ENCODE measurements around the gene FGF14.

FGF14 gene

DNA sequence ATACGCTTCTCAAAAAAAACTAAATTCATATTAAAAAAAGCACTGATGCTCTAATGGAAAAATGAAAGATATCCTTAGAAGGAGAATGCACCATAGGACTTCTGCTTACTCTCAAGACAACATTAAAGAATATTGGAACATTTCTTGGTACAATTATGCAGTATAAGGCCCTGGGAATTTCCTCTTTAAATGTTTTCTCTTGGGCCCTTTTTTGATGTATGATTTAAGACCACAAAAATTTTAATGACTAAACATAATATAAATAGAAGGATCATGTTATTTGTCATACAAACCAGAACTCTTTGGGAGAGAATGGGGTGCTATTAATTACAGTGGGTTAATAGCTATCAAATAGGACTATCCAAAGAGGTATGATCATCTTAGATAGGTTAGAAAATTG is 403.7 kb downstream of the FGF14 start:
- TF ChIP-seq CTCF (IDR thresholded peaks at IDR 0.05; ENCODE audit: borderline replicate concordance, insufficient read depth, low read depth, low read length), result no peak
- no peak overlapping the region for H3K4me3 ChIP-seq (ENCODE audit: low read depth, low read length)

DNA sequence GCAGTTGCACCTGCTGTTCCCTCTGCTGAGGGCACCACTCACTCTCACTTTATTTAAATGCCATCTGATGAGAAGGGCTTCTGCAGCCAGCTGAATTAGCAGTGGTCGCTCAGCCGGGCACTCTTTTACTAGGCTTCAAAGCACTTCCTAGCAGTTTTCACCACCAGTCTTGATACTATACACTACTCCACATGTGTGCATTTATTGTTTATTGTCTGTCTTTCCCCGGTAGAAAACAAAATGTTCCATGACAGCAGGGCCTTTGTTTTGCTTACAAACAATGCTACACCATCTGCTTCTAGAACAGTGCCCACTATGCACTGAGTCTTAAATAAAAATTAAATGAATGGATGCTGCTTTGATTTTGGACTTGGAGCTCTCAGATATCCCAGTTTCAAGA is 404.9 kb downstream of the FGF14 start:
- H3K4me3 ChIP-seq (ENCODE audit: low read depth, low read length), result no peak overlapping the region
- no peak for TF ChIP-seq CTCF (IDR thresholded peaks at IDR 0.05; ENCODE audit: borderline replicate concordance, insufficient read depth, low read depth, low read length)

- H3K4me3 ChIP-seq (ENCODE audit: low read depth, low read length), result no peak overlapping the region
- TF ChIP-seq CTCF (IDR thresholded peaks at IDR 0.05; ENCODE audit: borderline replicate concordance, insufficient read depth, low read depth, low read length), result no peak
Observed at GRCh38 chr13:101989798-101990350, 412.0 kb downstream of the FGF14 start.

- TF ChIP-seq CTCF (IDR thresholded peaks at IDR 0.05; ENCODE audit: borderline replicate concordance, insufficient read depth, low read depth, low read length), result no peak
- no peak overlapping the region for H3K4me3 ChIP-seq (ENCODE audit: low read depth, low read length)
Observed at GRCh38 chr13:101988140-101988539, 413.7 kb downstream of the FGF14 start.

GRCh38 chr13:101986316-101986715 is 415.5 kb downstream of the FGF14 start:
- TF ChIP-seq CTCF (IDR thresholded peaks at IDR 0.05; ENCODE audit: borderline replicate concordance, insufficient read depth, low read depth, low read length), result no peak
- no peak overlapping the region for H3K4me3 ChIP-seq (ENCODE audit: low read depth, low read length)

GRCh38 chr13:101985321-101985720 is 416.5 kb downstream of the FGF14 start:
- no peak overlapping the region for H3K4me3 ChIP-seq (ENCODE audit: low read depth, low read length)
- TF ChIP-seq CTCF (IDR thresholded peaks at IDR 0.05; ENCODE audit: borderline replicate concordance, insufficient read depth, low read depth, low read length), result no peak

GRCh38 chr13:101982903-101983302 is 418.9 kb downstream of the FGF14 start:
- no peak for TF ChIP-seq CTCF (IDR thresholded peaks at IDR 0.05; ENCODE audit: borderline replicate concordance, insufficient read depth, low read depth, low read length)
- H3K4me3 ChIP-seq (ENCODE audit: low read depth, low read length), result no peak overlapping the region

All from GM12875 (cell line).